Subcutaneous adipose tissue (tissue), 4 donors: Measurements from ENCODE around the gene POLR2A. TPM values are rescaled to one million over a fixed set of nuclear protein-coding genes. Genes with fewer than 3 reads are reported as not detected.
"Not testable (repeated sequence)": the region's sequence is repeated elsewhere in the genome, so short reads cannot be mapped to it uniquely, and the experiment has no call there.

Source experiments
- CTCF ChIP-seq: fragments of 450-650 bp; IDR thresholded peaks from one replicate; pipeline ENCODE4 v1.5.1; 2016; ENCODE audit warnings: low read depth, mild to moderate bottlenecking, control low read depth, antibody characterized with exemption, moderate library complexity
- total RNA-seq, 4 donors: library from RNA; depleted of rRNA; stranded (reverse); fragments of >200 nt; gene quantifications; one replicate each; pipeline ENCODE4 v1.1.0, GENCODE V29; 2016

POLR2A gene
- total RNA-seq, 4 donors from 2014 or later, result 31.1 to 123 (median 58.5) TPM

- no peak for TF ChIP-seq CTCF
These were observed 5.6 kb upstream of the POLR2A start for GRCh38 chr17:7478276-7479212.

- no peak for TF ChIP-seq CTCF
These were observed 4.7 kb upstream of the POLR2A start, which contains the start of gene ZBTB4 for GRCh38 chr17:7479213-7480088. ZBTB4 (minus strand) TSS chr17:7479631; CDS start chr17:7466801, 12,830 bp downstream.

DNA sequence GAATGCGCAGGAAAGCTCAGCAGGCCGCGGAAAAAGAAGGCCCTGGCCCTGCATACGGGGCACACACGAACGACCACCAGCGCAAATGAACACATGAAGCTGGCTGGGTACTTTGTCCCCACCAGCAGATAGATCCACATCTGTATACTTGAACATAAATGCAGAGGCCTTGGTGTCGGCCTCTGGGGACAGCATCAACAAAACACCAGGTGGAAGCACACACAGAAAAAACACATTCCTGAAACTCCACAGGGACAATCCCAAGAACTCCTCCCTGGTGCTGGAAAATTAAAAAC, 4.1 kb upstream of the POLR2A start:
- no peak for TF ChIP-seq CTCF

GRCh38 chr17:7481275-7481674, 2.9 kb upstream of the POLR2A start, which contains the start of gene SLC35G6:
SLC35G6 (plus strand) TSS chr17:7481446; CDS start chr17:7481517, 71 bp downstream.
- not testable (repeated sequence) for TF ChIP-seq CTCF

GRCh38 chr17:7483255-7484066, 705 bp upstream of the POLR2A start:
- TF ChIP-seq CTCF, result no peak

- no peak for TF ChIP-seq CTCF
These were observed 782 bp downstream of the POLR2A start for GRCh38 chr17:7484919-7485377.
